Neural progenitor cell (in vitro differentiated cells): ENCODE measurements around the gene KLHL29. TPM values are rescaled to one million over a fixed set of nuclear protein-coding genes. Genes with fewer than 3 reads are reported as not detected.

Source experiments
- DNase-seq: peaks from one replicate; pipeline ENCODE4 v3.0.0-alpha.2; 2016; ENCODE audit warnings: low spot score
- H2AFZ ChIP-seq: fragments of 200-600 bp; sonication (generic); replicated peaks from 2 replicates; pipeline ENCODE4 v1.6.1; 2016; ENCODE audit warnings: antibody characterized with exemption
- H3F3A ChIP-seq: fragments of 200-600 bp; sonication (generic); 2 replicates; pipeline ENCODE4 v1.6.1; 2016; ENCODE audit warnings: antibody characterized with exemption, low read depth
- H3K27ac ChIP-seq: fragments of 200-600 bp; sonication (generic); 2 replicates; pipeline ENCODE4 v1.5.1; 2016; ENCODE audit warnings: mild to moderate bottlenecking
- H3K27me3 ChIP-seq: fragments of 200-600 bp; sonication (generic); 2 replicates; pipeline ENCODE4 v1.6.1; 2016; ENCODE audit warnings: mild to moderate bottlenecking, moderate library complexity
- H3K36me3 ChIP-seq: fragments of 200-600 bp; sonication (generic); 2 replicates; pipeline ENCODE4 v1.5.1; 2016
- H3K4me1 ChIP-seq: fragments of 200-600 bp; sonication (generic); 2 replicates; pipeline ENCODE4 v1.6.1; 2016; ENCODE audit warnings: mixed run types
- H3K4me2 ChIP-seq: fragments of 200-600 bp; sonication (generic); 2 replicates; pipeline ENCODE4 v1.6.1; 2016
- H3K4me3 ChIP-seq: fragments of 200-600 bp; sonication (generic); 2 replicates; pipeline ENCODE4 v1.5.1; 2016
- H3K79me2 ChIP-seq: fragments of 200-600 bp; sonication (generic); 2 replicates; pipeline ENCODE4 v1.6.1; 2016; ENCODE audit warnings: low read depth
- H3K9ac ChIP-seq: fragments of 200-600 bp; sonication (generic); 2 replicates; pipeline ENCODE4 v1.6.1; 2016
- H3K9me3 ChIP-seq: fragments of 200-600 bp; sonication (generic); 2 replicates; pipeline ENCODE4 v1.5.1; 2016; ENCODE audit warnings: low read depth
- H4K20me1 ChIP-seq: fragments of 200-600 bp; sonication (generic); 2 replicates; pipeline ENCODE4 v1.6.1; 2016; ENCODE audit warnings: low read depth
- H3K27ac Mint-ChIP-seq: 3 replicates; pipeline ENCODE4 v1.8.0; 2021; ENCODE audit warnings: mixed read lengths
- H3K27me3 Mint-ChIP-seq: 2 replicates; pipeline ENCODE4 v1.8.0; 2022; ENCODE audit warnings: low read depth, mild to moderate bottlenecking, inconsistent platforms, moderate library complexity, mixed read lengths; ENCODE audit not compliant: insufficient read depth
- H3K36me3 Mint-ChIP-seq: 3 replicates; pipeline ENCODE4 v1.8.0; 2021; ENCODE audit warnings: mixed read lengths
- H3K4me1 Mint-ChIP-seq: 3 replicates; pipeline ENCODE4 v1.8.0; 2021; ENCODE audit warnings: mixed read lengths
- H3K4me3 Mint-ChIP-seq: 3 replicates; pipeline ENCODE4 v1.8.0; 2021; ENCODE audit warnings: mild to moderate bottlenecking, moderate library complexity, mixed read lengths
- H3K9me3 Mint-ChIP-seq: 3 replicates; pipeline ENCODE4 v1.8.0; 2020; ENCODE audit warnings: mixed read lengths
- CTCF ChIP-seq: fragments of 200-600 bp; sonication (generic); IDR thresholded peaks from 2 replicates; pipeline ENCODE4 v1.5.1; 2017; ENCODE audit warnings: antibody characterized with exemption, mild to moderate bottlenecking
- EZH2 ChIP-seq: fragments of 200-600 bp; sonication (generic); IDR thresholded peaks from 2 replicates; pipeline ENCODE4 v1.6.1; 2017; ENCODE audit warnings: antibody characterized with exemption, mild to moderate bottlenecking, moderate library complexity
- EZH2phosphoT487 ChIP-seq: fragments of 200-600 bp; sonication (generic); IDR thresholded peaks from 2 replicates; pipeline ENCODE4 v1.6.1; 2017; ENCODE audit warnings: antibody characterized with exemption
- total RNA-seq: library from RNA; depleted of rRNA; stranded (reverse); fragments of >200 nt; gene quantifications from 2 replicates; pipeline ENCODE4 v1.2.3, GENCODE V29; 2015; ENCODE audit warnings: low replicate concordance

The KLHL29 gene
- total RNA-seq, 1 donor from 2014 or later: 1.6 TPM

- H3K9me3 ChIP-seq: no peaks in the 10 kb centered on the region
- H2AFZ ChIP-seq: no peak overlapping the region
- Mint-ChIP-seq H3K27ac (no peak overlapping the region), H3K36me3 (peaks cover 3% of the 10 kb centered on the region), H3K4me3 (no peak overlapping the region), H3K9me3 (no peaks in the 10 kb centered on the region), H3K4me1 (peaks cover 38% of the 10 kb centered on the region), H3K27me3 (no peaks in the 10 kb centered on the region)
- peak overlapping the region; percentile 50 for H3K4me2 ChIP-seq
- no peaks in the 10 kb centered on the region for H4K20me1 ChIP-seq
- peaks cover 7% of the 10 kb centered on the region for H3F3A ChIP-seq
- no peak overlapping the region for H3K9ac ChIP-seq
- H3K27me3 ChIP-seq: no peaks in the 10 kb centered on the region
- H3K4me1 ChIP-seq: peaks cover 18% of the 10 kb centered on the region
- H3K79me2 ChIP-seq: no peaks in the 10 kb centered on the region
- TF ChIP-seq EZH2: no peak
- TF ChIP-seq EZH2phosphoT487: no peak
- TF ChIP-seq CTCF: no peak
- H3K36me3 ChIP-seq: no peaks in the 10 kb centered on the region
- no peak overlapping the region for H3K27ac ChIP-seq
- H3K4me3 ChIP-seq: no peak overlapping the region
- DNase-seq: no peak
These were observed 69.6 kb downstream of the KLHL29 start for GRCh38 chr2:23454501-23455120.

GRCh38 chr2:23456396-23456795 lies 71.4 kb downstream of the KLHL29 start:
- TF ChIP-seq EZH2phosphoT487 (no peak), CTCF (no peak), EZH2 (no peak)
- Histone ChIP-seq H3K9me3 (no peaks in the 10 kb centered on the region), H3K9ac (no peak overlapping the region), H2AFZ (no peak overlapping the region), H3K4me1 (peaks cover 18% of the 10 kb centered on the region), H4K20me1 (no peaks in the 10 kb centered on the region), H3K27me3 (no peaks in the 10 kb centered on the region), H3K4me3 (no peak overlapping the region), H3K36me3 (no peaks in the 10 kb centered on the region), H3K79me2 (no peaks in the 10 kb centered on the region), H3K4me2 (no peak overlapping the region), H3K27ac (no peak overlapping the region), H3F3A (peaks cover 7% of the 10 kb centered on the region)
- Mint-ChIP-seq H3K36me3 (peaks cover 3% of the 10 kb centered on the region), H3K9me3 (no peaks in the 10 kb centered on the region), H3K4me1 (peaks cover 35% of the 10 kb centered on the region), H3K4me3 (no peak overlapping the region), H3K27ac (no peak overlapping the region), H3K27me3 (no peaks in the 10 kb centered on the region)
- DNase-seq: no peak

GRCh38 chr2:23456881-23457760 lies 72.1 kb downstream of the KLHL29 start:
- Histone ChIP-seq H3K27ac (no peak overlapping the region), H3K27me3 (no peaks in the 10 kb centered on the region), H3K9me3 (no peaks in the 10 kb centered on the region), H3K4me2 (no peak overlapping the region), H2AFZ (no peak overlapping the region), H3K36me3 (no peaks in the 10 kb centered on the region), H3F3A (peaks cover 7% of the 10 kb centered on the region), H3K4me3 (no peak overlapping the region), H3K9ac (no peak overlapping the region), H4K20me1 (no peaks in the 10 kb centered on the region), H3K4me1 (peaks cover 18% of the 10 kb centered on the region), H3K79me2 (no peaks in the 10 kb centered on the region)
- peaks cover 2% of the 10 kb centered on the region for H3K36me3 Mint-ChIP-seq
- H3K9me3 Mint-ChIP-seq: no peaks in the 10 kb centered on the region
- no peaks in the 10 kb centered on the region for H3K27me3 Mint-ChIP-seq
- DNase-seq: no peak
- H3K27ac Mint-ChIP-seq: no peak overlapping the region
- H3K4me1 Mint-ChIP-seq: peaks cover 35% of the 10 kb centered on the region
- no peak overlapping the region for H3K4me3 Mint-ChIP-seq
- TF ChIP-seq EZH2phosphoT487 (no peak), EZH2 (no peak), CTCF (no peak)
